Psoas muscle (tissue), 8 donors: ENCODE results near the gene MEF2B. TPM values are rescaled to one million over a fixed set of nuclear protein-coding genes. Genes with fewer than 3 reads are reported as not detected.
"Not testable (repeated sequence)": the region's sequence is repeated elsewhere in the genome, so short reads cannot be mapped to it uniquely, and the experiment has no call there.

Experiments
- ATAC-seq, 4 donors: fragments of 200-7000 bp; cut with Tn5 transposase; one replicate each; pipeline ENCODE4 v1.9.1; 2020; ENCODE audit warnings: moderate library complexity in 3 of 4, mild to moderate bottlenecking in 2 of 4
- DNase-seq, 2 donors: peaks; one replicate each; pipeline ENCODE4 v3.0.0-alpha.2; 2020
- H3K27ac ChIP-seq: fragments of 200-600 bp; one replicate; pipeline ENCODE4 v1.8.0; 2022
- H3K27me3 ChIP-seq, 3 donors: fragments of 200-600 bp in 1 of 3; one replicate each; pipeline versions ENCODE4 v1.6.1 to v1.8.0; 2013 to 2022; ENCODE audit warnings: low read length in 2 of 3, mild to moderate bottlenecking in 2 of 3, moderate library complexity in 1 of 3; ENCODE audit not compliant: insufficient read depth in 3 of 3
- H3K36me3 ChIP-seq, 2 donors: fragments of 200-600 bp in 1 of 2; one replicate each; pipeline versions ENCODE4 v1.6.1 to v1.8.0; 2013 to 2022; ENCODE audit warnings: low read depth in 1 of 2, mild to moderate bottlenecking in 1 of 2, moderate library complexity in 1 of 2; ENCODE audit not compliant: insufficient read depth in 1 of 2
- H3K4me1 ChIP-seq: fragments of 200-600 bp; one replicate; pipeline ENCODE4 v1.8.0; 2022
- H3K4me3 ChIP-seq: fragments of 200-600 bp; one replicate; pipeline ENCODE4 v1.8.0; 2022; ENCODE audit warnings: mild to moderate bottlenecking
- H3K9me3 ChIP-seq: fragments of 200-600 bp; one replicate; pipeline ENCODE4 v1.8.0; 2022
- CTCF ChIP-seq: fragments of 200-600 bp; IDR thresholded peaks from one replicate; pipeline ENCODE4 v1.8.0; 2022; ENCODE audit warnings: antibody characterized with exemption
- WGBS, 3 donors: extraction: QIAGEN DNeasy Blood & Tissue Kit; methylation state at CpG; one replicate each; pipeline versions ENCODE4 v1.1.6 to v1.1.7; 2013; 5-methylcytosine and 5-hydroxymethylcytosine counted together
- intact Hi-C, 2 donors: fragments of 100-400 bp; cut with DNase I; formaldehyde crosslinking; loops; one replicate each; pipeline versions ENCODE4 v1.11.0 to v1.14.2; 2022
- polyA plus RNA-seq, 3 donors: library from polyadenylated mRNA; stranded (reverse); fragments of 200-250 nt; gene quantifications; one replicate each; pipeline ENCODE4 v1.2.3, GENCODE V29; 2013
- total RNA-seq, 4 donors: library from RNA; stranded (reverse); fragmentation: NEBNext Ultra II Directional in 2 of 4; extraction: Animal tissue kit (Norgen Biotek cat#: 25700) in 2 of 4; gene quantifications; one replicate each; pipeline versions ENCODE4 v1.2.1 to v1.2.4, GENCODE V29; 2021 to 2023
- donor health status: healthy with polysubstance abuse.
- donor health status: DM: no; HTN: no; CAD: no; lungs with moderate emphysema.
- donor health status: Bipolar disorder and iron deficiency.
- donor health status: healthy.
- donor health status: DM: yes; HTN: yes; CAD: no.
- donor health status: DM: no; HTN: no; CAD: no.
- donor health status: DM: no; HTN: no; CAD: no.
- donor health status: DM: yes; HTN: yes; CAD: no.

Gene MEF2B
- total and polyA plus RNA-seq, 7 donors: 0.07 to 0.91 (median 0.56) TPM

GRCh38 chr19:19103167-19103566 is 66.9 kb downstream of the MEF2B start:
- peaks cover 0 to 41% of the 10 kb centered on the region in 2 donors for H3K36me3 ChIP-seq

GRCh38 chr19:19102566-19102965 is 67.5 kb downstream of the MEF2B start:
- DNase-seq, H3K9me3 ChIP-seq, H3K4me1 ChIP-seq, ATAC-seq, intact Hi-C loops, H3K4me3 ChIP-seq, H3K27me3 ChIP-seq, H3K27ac ChIP-seq: not testable (repeated sequence)
- 95 to 99% (median 97%) methylated on average over 10 of the region's 10 CpGs for WGBS, 3 donors
- peaks cover 0 to 40% of the 10 kb centered on the region in 2 donors for H3K36me3 ChIP-seq

More at GRCh38 chr19:19103167-19103566, 66.9 kb downstream of the MEF2B start:
- Histone ChIP-seq H3K4me3 (no peak overlapping the region), H3K9me3 (no peaks in the 10 kb centered on the region), H3K27me3 (no peaks in the 10 kb centered on the region), H3K27ac (no peak overlapping the region), H3K4me1 (no peaks in the 10 kb centered on the region)
- DNase-seq: no peak
- WGBS, 3 donors: 94 to 98% (median 96%) methylated on average over 11 of the region's 11 CpGs
- ATAC-seq: no peak
- intact Hi-C loops: no loop called here
- no peak for TF ChIP-seq CTCF

- DNase-seq (no peak), ATAC-seq (no peak)
- Histone ChIP-seq H3K36me3 (peaks cover 0 to 47% of the 10 kb centered on the region in 2 donors), H3K4me3 (no peak overlapping the region), H3K4me1 (no peaks in the 10 kb centered on the region), H3K9me3 (no peaks in the 10 kb centered on the region), H3K27ac (no peak overlapping the region), H3K27me3 (no peaks in the 10 kb centered on the region)
- intact Hi-C loops: no loop called here
- WGBS, 3 donors: 90 to 94% (median 94%) methylated on average over 8 of the region's 8 CpGs
- no peak for TF ChIP-seq CTCF
These were observed 68.5 kb downstream of the MEF2B start for GRCh38 chr19:19101540-19101939.

DNA sequence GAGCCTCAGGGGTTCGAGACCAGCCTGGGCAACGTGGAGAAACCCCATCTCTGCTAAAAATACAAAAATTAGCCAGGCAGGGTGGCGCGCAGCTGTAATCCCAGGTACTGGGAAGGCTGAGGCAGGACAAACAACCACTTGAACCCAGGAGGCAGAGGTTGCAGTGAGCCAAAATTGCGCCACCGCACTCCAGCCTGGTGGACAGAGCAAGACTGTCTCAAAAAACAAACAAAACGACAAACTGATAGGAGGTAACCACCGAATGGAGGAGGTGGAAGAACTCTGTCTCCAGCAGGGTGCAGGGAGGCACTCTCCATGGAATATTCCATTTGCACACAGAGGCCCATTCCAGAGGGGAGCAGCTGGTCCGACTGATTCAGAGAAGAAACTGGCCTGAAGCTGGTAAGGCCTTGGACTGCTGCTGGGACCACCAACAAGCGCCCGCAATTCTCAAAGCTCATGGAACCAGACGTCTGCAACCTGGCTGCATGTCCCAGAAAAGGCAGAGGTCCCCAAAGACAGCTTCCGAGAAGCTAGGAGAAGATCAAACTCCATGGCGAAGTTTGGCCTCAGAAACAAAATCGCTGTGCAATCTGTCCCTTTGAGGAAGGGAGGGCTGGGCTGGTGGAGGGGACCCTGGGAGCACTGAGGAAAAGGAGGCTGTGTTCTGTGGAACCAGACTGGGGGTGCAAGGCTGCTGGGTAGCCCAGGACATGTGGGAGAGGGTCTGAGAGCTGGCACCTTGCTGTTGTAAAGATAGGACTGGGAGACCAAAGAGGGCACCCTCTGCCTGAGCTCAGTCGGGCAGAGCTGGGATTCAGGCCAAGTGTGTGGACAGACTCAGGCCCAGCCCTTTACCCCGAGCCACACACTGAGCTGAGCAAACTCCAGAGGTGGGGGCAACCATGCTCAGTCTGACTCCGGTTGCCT is 71.1 kb downstream of the MEF2B start:
- intact Hi-C loops: no loop called here
- Histone ChIP-seq H3K27ac (no peak overlapping the region), H3K4me3 (no peak overlapping the region), H3K4me1 (peaks cover 5% of the 10 kb centered on the region), H3K27me3 (no peaks in the 10 kb centered on the region), H3K36me3 (peaks cover 0 to 54% of the 10 kb centered on the region in 2 donors), H3K9me3 (no peaks in the 10 kb centered on the region)
- DNase-seq (no peak), ATAC-seq (peak in 3 of 4 donors; percentile 49 to 60 (median 60))
- TF ChIP-seq CTCF: no peak
- 81 to 85% (median 81%) methylated on average over 18 of the region's 18 CpGs for WGBS, 3 donors

DNA sequence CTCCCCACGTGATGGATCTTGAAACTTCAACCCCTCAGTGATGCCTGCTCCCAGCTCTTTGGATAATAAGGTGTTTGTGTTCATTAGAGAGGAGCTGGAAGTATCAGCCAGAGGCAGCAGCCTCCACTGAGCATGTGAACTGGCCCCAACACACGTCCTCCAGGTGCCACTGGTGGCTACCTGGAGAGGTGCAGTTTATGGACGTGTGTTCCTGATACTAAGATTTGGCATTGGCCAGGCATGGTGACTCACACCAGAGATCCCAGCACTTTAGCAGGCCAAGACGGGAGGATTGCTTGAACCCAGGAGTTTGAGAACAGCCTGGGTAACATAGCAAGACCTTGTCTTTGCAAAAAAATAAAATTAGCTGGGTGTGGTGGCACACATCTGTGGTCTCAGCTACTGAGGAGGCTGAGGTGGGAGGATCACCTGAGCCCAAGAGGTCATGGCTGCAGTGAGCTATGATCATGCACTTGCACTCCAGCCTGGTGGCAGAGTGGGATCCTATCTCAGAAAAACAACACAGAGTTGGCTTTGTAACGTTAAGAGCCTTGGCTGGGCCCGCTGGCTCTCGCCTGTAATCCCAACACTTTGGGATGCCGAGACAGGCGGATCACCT is 71.9 kb downstream of the MEF2B start:
- Histone ChIP-seq H3K9me3 (no peaks in the 10 kb centered on the region), H3K4me3 (no peak overlapping the region), H3K27ac (no peak overlapping the region), H3K36me3 (peaks cover 0 to 54% of the 10 kb centered on the region in 2 donors), H3K4me1 (peaks cover 5% of the 10 kb centered on the region), H3K27me3 (no peaks in the 10 kb centered on the region)
- TF ChIP-seq CTCF: no peak
- no peak for DNase-seq
- no peak for ATAC-seq
- WGBS, 3 donors: 87 to 93% (median 88%) methylated on average over 9 of the region's 9 CpGs
- intact Hi-C loops: no loop called here
